Endometrial microvascular endothelial cells (primary cell): ENCODE measurements around the gene ERAS. TPM values are rescaled to one million over a fixed set of nuclear protein-coding genes. Genes with fewer than 3 reads are reported as not detected.
"Not testable (repeated sequence)": the region's sequence is repeated elsewhere in the genome, so short reads cannot be mapped to it uniquely, and the experiment has no call there.

Experiments used
- in situ Hi-C: cut with HindIII; loops from 2 replicates; pipeline ENCODE4 v1.10.0; 2017; ENCODE audit warnings: low sequenced_read_pairs, low pct_unique_long_range_greater_than_20kb; ENCODE audit errors: inconsistent ontology term
- total RNA-seq: library from RNA; depleted of rRNA; stranded (reverse); fragments of >200 nt; gene quantifications from one replicate; pipeline ENCODE4 v1.2.3, GENCODE V29; 2015; ENCODE audit errors: inconsistent ontology term

Gene ERAS
- total RNA-seq, 1 donor from 2014 or later = not detected

DNA sequence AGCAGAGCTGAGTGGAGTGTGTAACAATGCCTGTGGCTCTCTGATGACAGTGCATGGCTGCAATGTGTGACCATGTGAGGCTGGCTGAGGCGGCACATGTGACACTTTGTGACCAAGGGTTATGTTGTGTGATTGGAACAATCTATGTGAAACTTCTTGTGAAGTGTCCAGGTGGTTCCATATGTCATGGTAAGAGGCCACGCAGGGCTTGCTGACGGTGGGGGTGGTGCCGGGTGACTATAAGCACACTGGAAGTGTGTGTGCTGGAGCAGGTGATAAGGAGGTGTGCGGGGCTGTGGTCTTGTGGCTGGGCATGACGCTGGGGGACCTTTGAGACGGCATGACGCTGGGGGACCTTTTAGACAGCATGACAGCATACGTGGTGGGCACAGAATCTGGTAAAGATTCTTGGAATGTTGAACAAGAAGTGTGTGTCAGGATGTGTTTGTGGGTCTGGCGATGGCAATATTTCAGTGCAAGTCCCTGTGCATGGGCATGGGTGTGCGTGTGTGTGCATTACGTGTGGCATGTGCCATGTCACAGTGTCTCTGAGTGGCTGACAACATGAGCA, 31.9 kb upstream of the ERAS start:
- in situ Hi-C loops = no loop called here

DNA sequence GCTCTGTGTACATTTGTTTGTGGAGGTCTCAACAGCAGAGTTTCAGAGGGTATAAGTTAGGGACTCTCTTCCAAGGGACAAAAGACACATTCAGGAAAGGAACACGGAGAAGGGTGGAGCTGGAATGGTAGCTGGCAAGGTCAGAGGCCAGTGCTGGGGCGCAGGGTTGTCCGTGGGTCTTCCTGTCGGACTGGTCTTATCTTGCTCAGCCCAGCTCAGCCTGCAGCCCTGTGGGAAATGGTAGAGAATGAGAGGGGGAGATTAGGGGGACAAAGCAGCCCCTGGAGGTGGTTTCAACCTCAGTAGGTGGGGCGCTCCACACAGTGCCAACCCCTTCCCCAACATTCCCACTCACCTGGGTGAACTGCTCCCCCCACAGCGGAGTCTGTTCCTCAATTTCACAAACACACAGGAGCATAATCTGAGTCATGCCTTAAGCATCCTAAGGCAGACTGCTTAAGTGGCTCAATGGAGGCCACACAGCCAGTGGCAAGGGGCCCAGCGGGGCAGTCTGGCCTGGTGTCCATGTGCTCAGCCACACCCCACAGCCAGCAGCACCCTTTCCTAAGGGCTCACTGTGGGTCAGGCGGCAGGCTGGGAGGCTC, 31.3 kb upstream of the ERAS start:
- in situ Hi-C loops = no loop called here

GRCh38 chrX:48798318-48798717, 28.0 kb upstream of the ERAS start:
- in situ Hi-C loops = no loop called here

GRCh38 chrX:48800574-48801279, 25.6 kb upstream of the ERAS start:
- in situ Hi-C loops = no loop called here

DNA sequence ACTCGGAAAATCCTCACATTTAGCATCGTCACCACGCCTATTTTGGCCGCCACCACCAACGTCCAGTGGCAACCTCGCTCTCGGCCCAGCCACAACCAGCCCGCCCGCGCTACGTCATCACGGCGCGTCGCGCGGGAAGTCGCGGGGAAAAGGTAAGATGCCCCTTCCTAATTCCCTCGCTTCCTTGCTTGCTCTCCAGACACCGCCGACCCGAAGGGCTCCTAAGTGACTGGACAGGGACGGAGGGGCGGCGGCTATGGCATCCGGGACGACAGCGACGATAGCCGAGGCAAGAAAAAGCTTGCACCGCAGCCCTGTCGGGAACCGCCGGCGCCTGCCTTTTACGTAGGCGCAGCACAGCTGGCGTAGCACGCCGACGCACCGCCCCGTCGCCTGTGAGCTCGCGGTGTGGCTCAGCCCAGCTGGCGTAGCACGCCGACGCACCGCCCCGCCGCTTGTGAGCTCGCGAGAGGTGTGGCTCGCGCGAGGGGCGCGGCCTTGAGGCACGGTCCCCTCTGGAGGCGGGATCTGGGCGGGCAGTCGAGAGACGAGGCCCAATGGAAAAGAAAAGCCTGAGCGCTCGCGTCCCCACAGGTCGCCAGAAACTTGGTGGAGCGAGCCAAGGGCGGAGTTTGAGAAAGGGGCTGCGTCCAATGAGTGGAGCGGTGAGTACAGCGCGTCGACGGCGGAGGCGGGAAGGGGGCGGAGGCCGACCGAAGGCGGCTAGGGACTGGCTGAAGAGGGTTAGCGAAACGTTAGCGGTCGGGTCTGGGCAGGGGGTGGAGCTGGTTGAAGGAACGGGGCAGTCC, 24.8 kb upstream of the ERAS start, which contains the start of gene HDAC6:
Gene HDAC6, plus strand, starts transcription at position 788 of the 809 bp plus-strand sequence. CDS start 626 bp downstream, outside the sequence.
- in situ Hi-C loops = no loop called here

DNA sequence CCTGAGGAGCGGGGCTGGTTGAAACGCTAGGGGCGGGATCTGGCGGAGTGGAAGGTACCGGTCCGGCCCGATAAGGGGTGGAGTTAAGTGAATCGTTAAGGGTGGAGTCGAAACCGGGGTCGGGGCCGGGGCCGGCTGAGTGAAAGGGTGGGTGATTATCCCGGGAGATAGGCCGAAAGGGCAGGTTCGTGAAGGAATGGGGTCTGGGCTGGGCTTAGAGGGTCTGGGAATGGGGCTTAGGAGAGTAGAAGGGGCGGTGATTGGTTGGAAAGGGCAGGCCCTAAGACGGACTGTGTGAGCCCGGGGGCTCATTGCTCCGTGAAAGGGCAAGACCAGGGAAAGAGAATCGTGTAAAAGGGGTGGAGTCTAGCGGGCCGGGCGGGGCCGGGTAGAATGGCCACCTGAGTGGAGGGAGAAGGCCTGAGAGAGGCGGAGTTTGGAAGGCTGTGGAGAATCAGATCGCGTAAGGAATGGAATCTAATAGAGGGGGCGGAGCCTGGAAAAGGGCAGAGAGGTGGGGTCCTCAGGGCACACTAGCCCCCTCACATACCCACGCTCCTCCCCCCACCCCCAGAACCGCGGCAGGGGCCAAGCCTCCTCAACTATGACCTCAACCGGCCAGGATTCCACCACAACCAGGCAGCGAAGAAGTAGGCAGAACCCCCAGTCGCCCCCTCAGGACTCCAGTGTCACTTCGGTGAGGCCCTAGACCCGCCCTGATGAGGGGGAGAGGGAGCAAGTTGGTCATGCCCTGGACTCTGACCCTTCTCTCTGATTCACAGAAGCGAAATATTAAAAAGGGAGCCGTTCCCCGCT, 24.0 kb upstream of the ERAS start:
- in situ Hi-C loops = no loop called here

GRCh38 chrX:48802905-48803200, 23.5 kb upstream of the ERAS start:
- in situ Hi-C loops = no loop called here

DNA sequence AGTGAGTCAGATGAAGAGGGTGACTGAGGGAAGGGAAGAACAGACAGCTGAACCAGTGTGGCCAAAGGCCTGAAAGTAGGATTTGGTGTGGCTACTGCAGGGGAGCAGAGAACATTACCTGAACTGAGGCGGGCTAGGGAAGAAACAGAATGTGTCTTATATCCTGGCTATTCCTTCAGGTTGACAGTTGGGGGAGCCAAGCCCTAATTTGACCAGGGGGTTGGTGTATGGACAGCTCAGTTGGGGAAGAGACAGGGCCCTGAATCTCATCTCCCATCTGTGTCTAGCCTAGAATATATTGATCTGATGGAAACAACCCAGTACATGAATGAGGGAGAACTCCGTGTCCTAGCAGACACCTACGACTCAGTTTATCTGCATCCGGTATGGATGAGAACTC, 20.2 kb upstream of the ERAS start:
- in situ Hi-C loops = no loop called here

GRCh38 chrX:48813644-48814043, 12.7 kb upstream of the ERAS start:
- in situ Hi-C loops = no loop called here

DNA sequence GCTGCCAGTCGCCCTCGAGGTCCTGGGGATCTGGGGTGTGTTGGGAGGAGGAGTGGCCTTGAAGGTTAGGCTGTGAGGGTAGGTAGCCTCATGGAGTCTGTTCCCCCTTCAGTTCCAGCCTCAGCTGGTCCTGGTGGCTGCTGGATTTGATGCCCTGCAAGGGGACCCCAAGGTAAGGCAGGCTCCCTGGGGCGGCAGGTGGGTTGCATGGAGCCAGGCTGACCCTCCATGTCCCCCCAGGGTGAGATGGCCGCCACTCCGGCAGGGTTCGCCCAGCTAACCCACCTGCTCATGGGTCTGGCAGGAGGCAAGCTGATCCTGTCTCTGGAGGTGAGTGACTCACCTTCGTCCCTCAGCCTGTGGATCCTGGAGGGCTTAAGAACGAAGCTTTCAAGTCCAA, 11.6 kb upstream of the ERAS start:
- in situ Hi-C loops = no loop called here

GRCh38 chrX:48815266-48815665, 11.0 kb upstream of the ERAS start:
- in situ Hi-C loops = no loop called here

DNA sequence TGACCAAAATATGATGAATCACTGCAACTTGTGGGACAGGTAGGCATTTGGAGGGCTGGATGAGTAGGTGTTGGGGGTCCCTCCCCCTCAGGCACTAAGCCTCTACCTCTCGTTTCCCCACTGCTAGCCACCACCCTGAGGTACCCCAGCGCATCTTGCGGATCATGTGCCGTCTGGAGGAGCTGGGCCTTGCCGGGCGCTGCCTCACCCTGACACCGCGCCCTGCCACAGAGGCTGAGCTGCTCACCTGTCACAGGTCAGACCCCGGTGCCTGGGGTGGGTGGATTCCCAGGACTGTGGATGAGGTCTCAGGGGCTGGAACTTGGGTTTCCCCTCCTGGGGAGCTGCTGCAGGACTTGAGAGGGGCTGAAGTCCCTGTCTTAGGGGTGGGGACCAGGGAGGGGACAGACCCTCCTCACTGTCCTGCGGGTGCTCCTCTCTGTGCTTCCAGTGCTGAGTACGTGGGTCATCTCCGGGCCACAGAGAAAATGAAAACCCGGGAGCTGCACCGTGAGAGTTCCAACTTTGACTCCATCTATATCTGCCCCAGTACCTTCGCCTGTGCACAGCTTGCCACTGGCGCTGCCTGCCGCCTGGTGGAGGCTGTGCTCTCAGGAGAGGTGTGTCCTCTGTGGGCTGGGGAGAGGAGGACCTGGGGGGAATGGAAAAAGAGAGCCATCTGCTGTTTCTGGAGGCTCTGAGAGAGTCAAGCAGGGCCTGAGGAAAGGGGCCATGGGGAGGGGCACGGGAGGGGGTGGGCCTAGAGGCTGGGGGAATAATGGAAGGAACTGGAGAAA, 10.1 kb upstream of the ERAS start:
- in situ Hi-C loops = no loop called here

DNA sequence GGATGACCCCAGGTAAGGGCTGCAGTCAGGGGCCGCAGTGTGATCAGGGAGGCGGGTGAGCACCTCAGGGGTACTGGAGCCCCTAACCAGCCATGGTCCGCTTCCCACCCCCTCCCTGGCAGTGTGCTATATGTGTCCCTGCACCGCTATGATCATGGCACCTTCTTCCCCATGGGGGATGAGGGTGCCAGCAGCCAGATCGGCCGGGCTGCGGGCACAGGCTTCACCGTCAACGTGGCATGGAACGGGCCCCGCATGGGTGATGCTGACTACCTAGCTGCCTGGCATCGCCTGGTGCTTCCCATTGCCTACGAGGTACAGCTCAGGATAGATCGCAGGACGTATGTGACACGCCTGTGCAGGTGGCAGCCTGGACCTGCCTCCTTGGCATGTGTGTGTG, 8.2 kb upstream of the ERAS start:
- in situ Hi-C loops = no loop called here

DNA sequence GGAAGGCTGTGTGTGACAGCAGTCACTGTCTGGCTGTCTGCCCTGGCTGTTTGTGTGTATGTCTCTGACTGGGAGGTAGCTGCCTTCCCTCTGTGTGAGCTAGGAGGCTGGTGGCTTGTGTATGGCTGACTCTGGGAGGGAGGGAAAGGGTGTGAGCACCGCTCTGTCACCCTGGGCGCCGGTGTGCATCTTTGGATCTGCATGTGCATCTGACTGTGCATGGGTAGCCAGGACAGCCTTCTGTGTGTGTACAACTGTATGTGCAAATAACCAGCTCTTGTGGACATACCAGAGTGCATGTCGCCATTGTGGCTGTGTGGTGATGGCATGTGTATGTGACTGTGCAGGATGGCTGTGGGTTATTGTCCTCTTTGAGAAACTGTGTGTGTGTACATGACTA, 7.4 kb upstream of the ERAS start:
- in situ Hi-C loops = no loop called here

GRCh38 chrX:48819394-48819793, 6.9 kb upstream of the ERAS start:
- in situ Hi-C loops = not testable (repeated sequence)

DNA sequence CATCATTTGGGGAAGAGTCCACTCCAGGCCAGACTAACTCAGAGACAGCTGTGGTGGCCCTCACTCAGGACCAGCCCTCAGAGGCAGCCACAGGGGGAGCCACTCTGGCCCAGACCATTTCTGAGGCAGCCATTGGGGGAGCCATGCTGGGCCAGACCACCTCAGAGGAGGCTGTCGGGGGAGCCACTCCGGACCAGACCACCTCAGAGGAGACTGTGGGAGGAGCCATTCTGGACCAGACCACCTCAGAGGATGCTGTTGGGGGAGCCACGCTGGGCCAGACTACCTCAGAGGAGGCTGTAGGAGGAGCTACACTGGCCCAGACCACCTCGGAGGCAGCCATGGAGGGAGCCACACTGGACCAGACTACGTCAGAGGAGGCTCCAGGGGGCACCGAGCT, 3.3 kb upstream of the ERAS start:
- in situ Hi-C loops = no loop called here

DNA sequence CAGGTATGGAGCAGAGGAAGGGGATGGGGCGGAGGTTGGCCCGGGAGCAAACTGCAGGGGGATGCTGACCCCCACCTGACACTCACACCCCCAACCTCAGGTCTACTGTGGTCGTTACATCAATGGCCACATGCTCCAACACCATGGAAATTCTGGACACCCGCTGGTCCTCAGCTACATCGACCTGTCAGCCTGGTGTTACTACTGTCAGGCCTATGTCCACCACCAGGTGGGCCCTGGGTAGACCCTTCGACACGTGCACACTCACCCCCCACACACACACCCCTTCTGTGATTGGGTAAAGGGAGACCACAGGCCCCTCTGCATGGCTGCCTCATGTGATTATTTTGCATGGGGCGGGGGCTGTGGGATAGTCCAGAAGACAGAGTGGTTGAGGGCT, 2.2 kb upstream of the ERAS start:
- in situ Hi-C loops = no loop called here

- in situ Hi-C loops = no loop called here
These were observed 752 bp downstream of the ERAS start for GRCh38 chrX:48826876-48827653.
